ENCODE results near the gene HOXB2.

HOXB2 gene

DNA sequence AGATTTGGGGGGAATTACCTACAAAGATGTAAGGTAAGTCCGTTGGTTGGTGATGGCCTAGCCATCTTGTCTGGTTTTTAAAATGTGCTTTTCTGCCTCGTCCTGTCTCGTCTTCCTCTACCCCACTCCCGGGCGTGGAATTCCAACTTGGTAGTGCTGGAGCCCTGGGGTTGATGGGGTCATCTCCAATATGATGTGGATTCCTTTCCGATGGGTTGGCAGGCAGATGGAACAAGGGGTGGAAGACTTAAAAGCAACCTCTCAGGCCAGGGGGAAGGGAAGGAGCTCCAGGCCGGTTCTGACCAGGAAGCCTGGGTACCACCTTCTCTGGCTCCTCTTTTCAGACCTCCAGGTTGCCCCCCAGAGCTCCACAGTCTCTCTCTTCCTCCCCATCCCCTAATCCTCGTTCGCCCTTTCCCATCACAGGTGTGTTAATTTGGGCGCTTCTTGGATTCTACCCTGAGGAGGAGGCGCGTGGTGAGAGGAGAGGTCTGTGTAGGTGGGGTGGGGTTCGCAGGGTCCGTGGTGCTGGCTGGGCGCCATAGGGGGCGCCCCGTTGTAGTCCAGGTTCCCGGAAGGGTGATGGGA, 5.1 kb upstream of the HOXB2 start:
- ATAC-seq: no peak
- TF ChIP-seq ZFP30 (CRISPR knock-in tag; IDR thresholded peaks at IDR 0.05) (no peak), ZNF8 (CRISPR knock-in tag; IDR thresholded peaks at IDR 0.05) (no peak), ZFP3 (CRISPR knock-in tag; IDR thresholded peaks at IDR 0.05) (no peak), TCF4 (CRISPR knock-in tag; IDR thresholded peaks at IDR 0.05; ENCODE audit: borderline replicate concordance) (no peak), CSDC2 (CRISPR knock-in tag; IDR thresholded peaks at IDR 0.05) (no peak), GLIS3 (CRISPR knock-in tag; IDR thresholded peaks at IDR 0.05) (no peak), PPARA (CRISPR knock-in tag; IDR thresholded peaks at IDR 0.05; ENCODE audit: borderline replicate concordance) (no peak), ARNTL (CRISPR knock-in tag; IDR thresholded peaks at IDR 0.05; ENCODE audit: borderline replicate concordance, low read depth) (no peak)
- TF ChIP-seq, protein P1, sequence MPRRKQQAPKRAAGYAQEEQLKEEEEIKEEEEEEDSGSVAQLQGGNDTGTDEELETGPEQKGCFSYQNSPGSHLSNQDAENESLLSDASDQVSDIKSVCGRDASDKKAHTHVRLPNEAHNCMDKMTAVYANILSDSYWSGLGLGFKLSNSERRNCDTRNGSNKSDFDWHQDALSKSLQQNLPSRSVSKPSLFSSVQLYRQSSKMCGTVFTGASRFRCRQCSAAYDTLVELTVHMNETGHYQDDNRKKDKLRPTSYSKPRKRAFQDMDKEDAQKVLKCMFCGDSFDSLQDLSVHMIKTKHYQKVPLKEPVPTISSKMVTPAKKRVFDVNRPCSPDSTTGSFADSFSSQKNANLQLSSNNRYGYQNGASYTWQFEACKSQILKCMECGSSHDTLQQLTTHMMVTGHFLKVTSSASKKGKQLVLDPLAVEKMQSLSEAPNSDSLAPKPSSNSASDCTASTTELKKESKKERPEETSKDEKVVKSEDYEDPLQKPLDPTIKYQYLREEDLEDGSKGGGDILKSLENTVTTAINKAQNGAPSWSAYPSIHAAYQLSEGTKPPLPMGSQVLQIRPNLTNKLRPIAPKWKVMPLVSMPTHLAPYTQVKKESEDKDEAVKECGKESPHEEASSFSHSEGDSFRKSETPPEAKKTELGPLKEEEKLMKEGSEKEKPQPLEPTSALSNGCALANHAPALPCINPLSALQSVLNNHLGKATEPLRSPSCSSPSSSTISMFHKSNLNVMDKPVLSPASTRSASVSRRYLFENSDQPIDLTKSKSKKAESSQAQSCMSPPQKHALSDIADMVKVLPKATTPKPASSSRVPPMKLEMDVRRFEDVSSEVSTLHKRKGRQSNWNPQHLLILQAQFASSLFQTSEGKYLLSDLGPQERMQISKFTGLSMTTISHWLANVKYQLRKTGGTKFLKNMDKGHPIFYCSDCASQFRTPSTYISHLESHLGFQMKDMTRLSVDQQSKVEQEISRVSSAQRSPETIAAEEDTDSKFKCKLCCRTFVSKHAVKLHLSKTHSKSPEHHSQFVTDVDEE (CRISPR knock-in tag; IDR thresholded peaks at IDR 0.05): no peak
- TF ChIP-seq, protein P2, sequence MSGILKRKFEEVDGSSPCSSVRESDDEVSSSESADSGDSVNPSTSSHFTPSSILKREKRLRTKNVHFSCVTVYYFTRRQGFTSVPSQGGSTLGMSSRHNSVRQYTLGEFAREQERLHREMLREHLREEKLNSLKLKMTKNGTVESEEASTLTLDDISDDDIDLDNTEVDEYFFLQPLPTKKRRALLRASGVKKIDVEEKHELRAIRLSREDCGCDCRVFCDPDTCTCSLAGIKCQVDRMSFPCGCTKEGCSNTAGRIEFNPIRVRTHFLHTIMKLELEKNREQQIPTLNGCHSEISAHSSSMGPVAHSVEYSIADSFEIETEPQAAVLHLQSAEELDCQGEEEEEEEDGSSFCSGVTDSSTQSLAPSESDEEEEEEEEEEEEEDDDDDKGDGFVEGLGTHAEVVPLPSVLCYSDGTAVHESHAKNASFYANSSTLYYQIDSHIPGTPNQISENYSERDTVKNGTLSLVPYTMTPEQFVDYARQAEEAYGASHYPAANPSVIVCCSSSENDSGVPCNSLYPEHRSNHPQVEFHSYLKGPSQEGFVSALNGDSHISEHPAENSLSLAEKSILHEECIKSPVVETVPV (CRISPR knock-in tag; IDR thresholded peaks at IDR 0.05): no peak
- TF ChIP-seq, protein P3, sequence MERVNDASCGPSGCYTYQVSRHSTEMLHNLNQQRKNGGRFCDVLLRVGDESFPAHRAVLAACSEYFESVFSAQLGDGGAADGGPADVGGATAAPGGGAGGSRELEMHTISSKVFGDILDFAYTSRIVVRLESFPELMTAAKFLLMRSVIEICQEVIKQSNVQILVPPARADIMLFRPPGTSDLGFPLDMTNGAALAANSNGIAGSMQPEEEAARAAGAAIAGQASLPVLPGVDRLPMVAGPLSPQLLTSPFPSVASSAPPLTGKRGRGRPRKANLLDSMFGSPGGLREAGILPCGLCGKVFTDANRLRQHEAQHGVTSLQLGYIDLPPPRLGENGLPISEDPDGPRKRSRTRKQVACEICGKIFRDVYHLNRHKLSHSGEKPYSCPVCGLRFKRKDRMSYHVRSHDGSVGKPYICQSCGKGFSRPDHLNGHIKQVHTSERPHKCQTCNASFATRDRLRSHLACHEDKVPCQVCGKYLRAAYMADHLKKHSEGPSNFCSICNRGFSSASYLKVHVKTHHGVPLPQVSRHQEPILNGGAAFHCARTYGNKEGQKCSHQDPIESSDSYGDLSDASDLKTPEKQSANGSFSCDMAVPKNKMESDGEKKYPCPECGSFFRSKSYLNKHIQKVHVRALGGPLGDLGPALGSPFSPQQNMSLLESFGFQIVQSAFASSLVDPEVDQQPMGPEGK (CRISPR knock-in tag; IDR thresholded peaks at IDR 0.05; ENCODE audit: borderline replicate concordance): no peak

DNA sequence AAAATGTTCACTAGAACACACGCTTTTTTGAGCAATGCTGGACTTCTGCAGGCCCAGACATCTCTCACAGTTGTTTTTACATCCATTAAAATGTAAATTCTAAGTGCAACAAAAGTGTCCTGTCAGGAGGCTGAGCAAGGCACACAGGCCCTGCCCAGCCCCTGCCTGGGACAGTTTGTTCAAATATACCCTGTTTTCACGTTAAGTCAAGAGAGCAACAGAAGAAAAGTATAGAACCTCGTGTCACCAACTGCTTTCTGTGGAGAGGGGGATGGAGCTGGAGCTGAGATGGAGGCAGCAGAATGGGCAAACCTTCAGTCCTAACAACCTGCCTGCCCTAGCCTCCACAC, 4.3 kb upstream of the HOXB2 start:
- TF ChIP-seq, protein P1 (CRISPR knock-in tag; IDR thresholded peaks at IDR 0.05): no peak
- TF ChIP-seq ZFP30 (CRISPR knock-in tag; IDR thresholded peaks at IDR 0.05): no peak
- TF ChIP-seq BACH2 (CRISPR knock-in tag; IDR thresholded peaks at IDR 0.05; ENCODE audit: borderline replicate concordance): no peak
- no peak for TF ChIP-seq ZFP3 (CRISPR knock-in tag; IDR thresholded peaks at IDR 0.05)
- TF ChIP-seq ZNF8 (CRISPR knock-in tag; IDR thresholded peaks at IDR 0.05): no peak
- no peak for TF ChIP-seq ZNF70 (CRISPR knock-in tag; IDR thresholded peaks at IDR 0.05)
- no peak for TF ChIP-seq ESRRG (CRISPR knock-in tag; IDR thresholded peaks at IDR 0.05)
- TF ChIP-seq ZC3H10 (CRISPR knock-in tag; IDR thresholded peaks at IDR 0.05): no peak
- TF ChIP-seq TOX (CRISPR knock-in tag; IDR thresholded peaks at IDR 0.05; ENCODE audit: borderline replicate concordance): no peak
- TF ChIP-seq, protein P3 (CRISPR knock-in tag; IDR thresholded peaks at IDR 0.05; ENCODE audit: borderline replicate concordance): no peak
- no peak for TF ChIP-seq CSDC2 (CRISPR knock-in tag; IDR thresholded peaks at IDR 0.05)
- TF ChIP-seq, protein P2 (CRISPR knock-in tag; IDR thresholded peaks at IDR 0.05): no peak
- no peak for TF ChIP-seq OSR1 (CRISPR knock-in tag; IDR thresholded peaks at IDR 0.05)
- TF ChIP-seq SNAI2 (CRISPR knock-in tag; IDR thresholded peaks at IDR 0.05): no peak
- no peak for TF ChIP-seq PPARA (CRISPR knock-in tag; IDR thresholded peaks at IDR 0.05; ENCODE audit: borderline replicate concordance)
- TF ChIP-seq, protein P4, sequence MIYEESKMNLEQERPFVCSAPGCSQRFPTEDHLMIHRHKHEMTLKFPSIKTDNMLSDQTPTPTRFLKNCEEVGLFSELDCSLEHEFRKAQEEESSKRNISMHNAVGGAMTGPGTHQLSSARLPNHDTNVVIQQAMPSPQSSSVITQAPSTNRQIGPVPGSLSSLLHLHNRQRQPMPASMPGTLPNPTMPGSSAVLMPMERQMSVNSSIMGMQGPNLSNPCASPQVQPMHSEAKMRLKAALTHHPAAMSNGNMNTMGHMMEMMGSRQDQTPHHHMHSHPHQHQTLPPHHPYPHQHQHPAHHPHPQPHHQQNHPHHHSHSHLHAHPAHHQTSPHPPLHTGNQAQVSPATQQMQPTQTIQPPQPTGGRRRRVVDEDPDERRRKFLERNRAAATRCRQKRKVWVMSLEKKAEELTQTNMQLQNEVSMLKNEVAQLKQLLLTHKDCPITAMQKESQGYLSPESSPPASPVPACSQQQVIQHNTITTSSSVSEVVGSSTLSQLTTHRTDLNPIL (CRISPR knock-in tag; IDR thresholded peaks at IDR 0.05; ENCODE audit: low read depth): no peak
- no peak for TF ChIP-seq GLIS3 (CRISPR knock-in tag; IDR thresholded peaks at IDR 0.05)
- TF ChIP-seq ARNTL (CRISPR knock-in tag; IDR thresholded peaks at IDR 0.05; ENCODE audit: borderline replicate concordance, low read depth): no peak
- no peak for TF ChIP-seq ZNF565 (CRISPR knock-in tag; conservative IDR thresholded peaks at IDR 0.05; ENCODE audit: low read depth)
- TF ChIP-seq, protein P5, sequence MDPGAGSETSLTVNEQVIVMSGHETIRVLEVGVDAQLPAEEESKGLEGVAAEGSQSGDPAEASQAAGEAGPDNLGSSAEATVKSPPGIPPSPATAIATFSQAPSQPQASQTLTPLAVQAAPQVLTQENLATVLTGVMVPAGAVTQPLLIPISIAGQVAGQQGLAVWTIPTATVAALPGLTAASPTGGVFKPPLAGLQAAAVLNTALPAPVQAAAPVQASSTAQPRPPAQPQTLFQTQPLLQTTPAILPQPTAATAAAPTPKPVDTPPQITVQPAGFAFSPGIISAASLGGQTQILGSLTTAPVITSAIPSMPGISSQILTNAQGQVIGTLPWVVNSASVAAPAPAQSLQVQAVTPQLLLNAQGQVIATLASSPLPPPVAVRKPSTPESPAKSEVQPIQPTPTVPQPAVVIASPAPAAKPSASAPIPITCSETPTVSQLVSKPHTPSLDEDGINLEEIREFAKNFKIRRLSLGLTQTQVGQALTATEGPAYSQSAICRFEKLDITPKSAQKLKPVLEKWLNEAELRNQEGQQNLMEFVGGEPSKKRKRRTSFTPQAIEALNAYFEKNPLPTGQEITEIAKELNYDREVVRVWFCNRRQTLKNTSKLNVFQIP (CRISPR knock-in tag; IDR thresholded peaks at IDR 0.05; ENCODE audit: borderline replicate concordance, low read depth): no peak
- ATAC-seq: no peak
